CD4-positive, alpha-beta memory T cell (primary cell): ENCODE measurements around the gene GRIK2. TPM values are rescaled to one million over a fixed set of nuclear protein-coding genes. Genes with fewer than 3 reads are reported as not detected.

ENCODE experiments used
- CTCF ChIA-PET: fragments of 350-600 bp; sonication (Branson Sonifier 250); formaldehyde crosslinking; loops from one replicate; lab custom pipeline; 2021; ENCODE audit warnings: inconsistent platforms; ENCODE audit not compliant: partially characterized antibody; lab: Charles Lee
- POLR2A ChIA-PET: fragments of 350-600 bp; sonication (Branson Sonifier 250); formaldehyde crosslinking; loops from one replicate; lab custom pipeline; 2021; ENCODE audit not compliant: partially characterized antibody; lab: Charles Lee
- DNase-seq, 5 donors: peaks; one replicate each; pipeline versions ENCODE4 v3.0.0 to v3.0.0-alpha.2; 2020 to 2022; ENCODE audit warnings: mixed read lengths in 1 of 5
- H3K27ac ChIP-seq: one replicate; pipeline ENCODE4 v1.7.0; 2013; ENCODE audit warnings: low read depth, low read length
- H3K27me3 ChIP-seq: 2 replicates; pipeline ENCODE4 v1.7.0; 2013; ENCODE audit warnings: mild to moderate bottlenecking, low read length, moderate library complexity; ENCODE audit not compliant: insufficient read depth
- H3K36me3 ChIP-seq: 2 replicates; pipeline ENCODE4 v1.7.0; 2013; ENCODE audit warnings: mild to moderate bottlenecking, low read length, moderate library complexity; ENCODE audit not compliant: insufficient read depth
- H3K4me1 ChIP-seq: 2 replicates; pipeline ENCODE4 v1.7.0; 2013; ENCODE audit warnings: mild to moderate bottlenecking, low read length, moderate library complexity; ENCODE audit not compliant: insufficient read depth
- H3K4me3 ChIP-seq, 2 donors: one replicate each; pipeline ENCODE4 v1.7.0; 2013; ENCODE audit warnings: low read length in 2 of 2, mild to moderate bottlenecking in 1 of 2
- H3K9me3 ChIP-seq, 2 donors: one replicate each; pipeline ENCODE4 v1.7.0; 2013; ENCODE audit warnings: low read length in 2 of 2, control low read depth in 1 of 2; ENCODE audit not compliant: control insufficient read depth in 1 of 2
- H3K27ac Mint-ChIP-seq, 7 donors: one replicate each; pipeline ENCODE4 v1.8.0; 2020 to 2021; ENCODE audit warnings: mixed read lengths in 7 of 7, mild to moderate bottlenecking in 6 of 7, inconsistent platforms in 3 of 7, moderate library complexity in 3 of 7
- H3K27me3 Mint-ChIP-seq, 2 donors: one replicate each; pipeline ENCODE4 v1.8.0; 2020 to 2021; ENCODE audit warnings: mixed read lengths in 2 of 2
- H3K36me3 Mint-ChIP-seq, 2 donors: one replicate each; pipeline ENCODE4 v1.8.0; 2020 to 2021; ENCODE audit warnings: mixed read lengths in 2 of 2, inconsistent platforms in 1 of 2, mild to moderate bottlenecking in 1 of 2
- H3K4me1 Mint-ChIP-seq, 4 donors: one replicate each; pipeline ENCODE4 v1.8.0; 2020 to 2021; ENCODE audit warnings: mixed read lengths in 4 of 4, mild to moderate bottlenecking in 1 of 4
- H3K4me3 Mint-ChIP-seq, 8 donors: one replicate each; pipeline ENCODE4 v1.8.0; 2020 to 2021; ENCODE audit warnings: mixed read lengths in 8 of 8, mild to moderate bottlenecking in 7 of 8, moderate library complexity in 6 of 8, inconsistent platforms in 3 of 8
- H3K9me3 Mint-ChIP-seq, 8 donors: one replicate each; pipeline ENCODE4 v1.8.0; 2020 to 2021; ENCODE audit warnings: mixed read lengths in 8 of 8, mild to moderate bottlenecking in 5 of 8, inconsistent platforms in 3 of 8, moderate library complexity in 1 of 8
- intact Hi-C: fragments of 100-400 bp; cut with micrococcal nuclease; formaldehyde crosslinking; loops from one replicate; pipeline ENCODE4 v1.15.1; 2023
- polyA plus RNA-seq, 2 donors: library from polyadenylated mRNA; unstranded; fragments of 300-500 nt; fragmentation: Illumina TruSeq; gene quantifications; one replicate each; pipeline ENCODE4 v1.2.3, GENCODE V29; 2021
- total RNA-seq, 2 experiments: library from RNA; stranded (reverse); gene quantifications; one replicate each; pipeline ENCODE4 v1.2.3, GENCODE V29; 2021

GRIK2 gene
- total and polyA plus RNA-seq, 4 experiments from 2014 or later = not detected

DNA sequence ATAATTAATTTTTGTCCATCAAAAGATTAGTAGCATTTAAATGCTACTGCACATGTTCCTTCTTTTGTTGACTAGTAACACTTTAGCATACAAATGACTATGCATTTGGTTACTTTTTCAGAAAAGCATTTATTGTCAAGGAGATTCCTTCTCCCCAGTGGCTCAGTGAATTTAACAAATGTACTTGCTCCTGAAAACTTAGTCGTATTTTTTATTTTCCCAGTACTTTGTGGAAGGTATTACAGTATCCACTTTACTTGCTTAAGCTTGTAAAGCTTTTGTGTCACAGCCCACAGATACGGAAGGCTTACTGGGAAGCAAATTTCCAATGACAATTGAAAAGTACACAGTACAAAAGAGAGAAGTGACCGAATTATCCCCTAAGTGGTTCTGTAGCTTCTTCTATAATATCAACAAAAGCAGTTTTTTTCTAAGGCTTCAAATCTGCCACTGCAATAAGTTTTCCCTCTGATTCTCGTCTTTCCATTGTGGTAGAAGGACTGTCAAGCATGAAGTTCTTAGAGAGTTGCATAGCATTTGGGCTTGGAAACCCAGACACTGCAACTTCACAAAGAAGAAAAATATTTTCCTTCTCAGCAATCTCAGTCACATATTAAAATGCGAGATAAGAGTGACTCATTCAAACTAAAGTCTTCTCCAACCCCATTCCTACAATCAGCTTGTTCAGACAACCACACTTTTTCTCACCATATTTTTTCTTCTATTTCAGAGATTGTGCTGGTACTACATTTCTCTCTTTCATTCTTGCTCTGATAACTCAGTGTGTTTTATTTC lies 431.2 kb downstream of the GRIK2 start:
- no peak overlapping the region for H3K4me3 ChIP-seq
- no peaks in the 10 kb centered on the region for H3K27me3 ChIP-seq
- no peaks in the 10 kb centered on the region for H3K9me3 ChIP-seq
- no peaks in the 10 kb centered on the region for H3K4me1 Mint-ChIP-seq
- H3K27ac ChIP-seq = no peak overlapping the region
- H3K36me3 Mint-ChIP-seq = no peaks in the 10 kb centered on the region
- no peaks in the 10 kb centered on the region for H3K4me1 ChIP-seq
- no peak overlapping the region for H3K4me3 Mint-ChIP-seq
- H3K9me3 Mint-ChIP-seq = peaks cover 6 to 28% (median 15%) of the 10 kb centered on the region in 8 donors
- POLR2A ChIA-PET = no interaction called here
- intact Hi-C loops = no loop called here
- CTCF ChIA-PET = no interaction called here
- no peak for DNase-seq
- no peak overlapping the region for H3K27ac Mint-ChIP-seq
- no peaks in the 10 kb centered on the region for H3K27me3 Mint-ChIP-seq
- no peaks in the 10 kb centered on the region for H3K36me3 ChIP-seq

DNA sequence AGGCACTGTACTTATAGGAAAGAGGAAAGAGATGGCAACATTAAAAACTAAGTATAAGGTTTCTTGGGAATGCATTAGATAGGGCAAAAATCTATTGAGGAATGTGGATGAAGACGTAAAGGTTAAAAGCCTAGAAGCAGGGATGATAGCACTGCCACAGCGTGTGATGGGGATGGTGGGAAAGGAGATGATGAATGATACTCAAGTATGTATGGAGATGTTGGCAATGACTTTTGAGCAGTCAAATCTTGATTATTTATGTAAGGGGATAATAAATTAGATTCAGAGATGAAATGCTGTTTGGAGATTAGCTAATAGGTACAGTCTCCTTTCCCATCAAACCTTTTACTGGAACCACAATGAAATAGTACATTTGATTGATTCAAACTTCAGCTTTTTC lies 432.8 kb downstream of the GRIK2 start:
- Mint-ChIP-seq H3K4me3 (no peak overlapping the region), H3K36me3 (no peaks in the 10 kb centered on the region), H3K4me1 (no peaks in the 10 kb centered on the region), H3K27ac (no peak overlapping the region), H3K9me3 (peaks cover 4 to 28% (median 14%) of the 10 kb centered on the region in 8 donors), H3K27me3 (no peaks in the 10 kb centered on the region)
- Histone ChIP-seq H3K9me3 (no peaks in the 10 kb centered on the region), H3K27ac (no peak overlapping the region), H3K4me1 (no peaks in the 10 kb centered on the region), H3K27me3 (no peaks in the 10 kb centered on the region), H3K36me3 (no peaks in the 10 kb centered on the region), H3K4me3 (no peak overlapping the region)
- DNase-seq = no peak
- ChIA-PET POLR2A (no interaction called here), CTCF (no interaction called here)
- intact Hi-C loops = no loop called here

DNA sequence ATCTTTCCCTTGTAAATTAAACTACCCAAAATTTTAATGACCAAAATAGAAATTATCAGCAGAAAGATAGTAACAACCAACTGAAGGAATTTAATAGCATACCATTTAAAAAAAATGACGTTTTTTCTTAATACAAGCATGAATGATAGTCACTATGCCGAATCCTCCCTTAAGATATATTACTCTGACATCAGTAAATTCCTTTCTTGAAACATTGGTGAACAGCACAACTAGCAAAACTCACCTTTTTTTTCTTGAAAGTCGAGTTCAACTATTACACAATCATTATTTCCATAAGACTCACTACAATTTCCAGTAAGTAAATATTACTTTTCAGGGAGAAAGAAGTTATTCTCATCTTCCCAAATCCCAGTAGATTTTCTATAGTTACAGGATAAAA lies 433.2 kb downstream of the GRIK2 start:
- ChIA-PET POLR2A (no interaction called here), CTCF (no interaction called here)
- DNase-seq = no peak
- Histone ChIP-seq H3K4me1 (no peaks in the 10 kb centered on the region), H3K27ac (no peak overlapping the region), H3K9me3 (no peaks in the 10 kb centered on the region), H3K27me3 (no peaks in the 10 kb centered on the region), H3K36me3 (no peaks in the 10 kb centered on the region), H3K4me3 (no peak overlapping the region)
- Mint-ChIP-seq H3K27me3 (no peaks in the 10 kb centered on the region), H3K4me1 (no peaks in the 10 kb centered on the region), H3K27ac (no peak overlapping the region), H3K36me3 (no peaks in the 10 kb centered on the region), H3K9me3 (peaks cover 4 to 28% (median 15%) of the 10 kb centered on the region in 8 donors), H3K4me3 (no peak overlapping the region)
- intact Hi-C loops = no loop called here

DNA sequence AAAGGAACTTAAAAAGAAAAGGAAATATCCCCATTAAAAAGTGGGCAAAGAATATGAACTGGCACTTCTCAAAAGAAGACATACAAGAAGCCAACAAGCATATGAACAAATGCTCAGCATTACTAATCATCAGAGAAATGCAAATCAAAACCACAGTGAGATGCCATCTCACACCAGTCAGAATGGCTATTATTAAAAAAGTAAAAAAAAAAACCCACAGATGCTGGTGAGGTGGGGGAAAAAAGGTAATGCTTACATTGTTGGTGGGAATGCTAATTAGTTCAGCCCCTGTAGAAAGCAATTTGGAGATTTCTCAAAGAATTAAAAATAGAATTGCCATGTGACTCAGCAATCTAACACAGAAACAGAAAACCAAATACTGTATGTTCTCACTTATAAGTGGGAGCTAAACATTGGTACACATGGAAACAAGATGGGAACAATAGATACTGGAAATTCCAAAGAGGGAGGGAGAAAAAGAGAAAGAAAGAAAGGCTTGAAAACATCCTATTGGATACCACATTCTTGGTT lies 437.1 kb downstream of the GRIK2 start:
- no peak for DNase-seq
- intact Hi-C loops = no loop called here
- H3K27me3 ChIP-seq = no peaks in the 10 kb centered on the region
- no peaks in the 10 kb centered on the region for H3K4me1 ChIP-seq
- Mint-ChIP-seq H3K9me3 (peaks cover 4 to 27% (median 13%) of the 10 kb centered on the region in 8 donors), H3K27ac (no peak overlapping the region), H3K4me3 (no peak overlapping the region), H3K36me3 (no peaks in the 10 kb centered on the region), H3K27me3 (no peaks in the 10 kb centered on the region), H3K4me1 (no peaks in the 10 kb centered on the region)
- H3K36me3 ChIP-seq = no peaks in the 10 kb centered on the region
- H3K9me3 ChIP-seq = no peaks in the 10 kb centered on the region
- no peak overlapping the region for H3K4me3 ChIP-seq
- ChIA-PET CTCF (no interaction called here), POLR2A (no interaction called here)
- H3K27ac ChIP-seq = no peak overlapping the region

DNA sequence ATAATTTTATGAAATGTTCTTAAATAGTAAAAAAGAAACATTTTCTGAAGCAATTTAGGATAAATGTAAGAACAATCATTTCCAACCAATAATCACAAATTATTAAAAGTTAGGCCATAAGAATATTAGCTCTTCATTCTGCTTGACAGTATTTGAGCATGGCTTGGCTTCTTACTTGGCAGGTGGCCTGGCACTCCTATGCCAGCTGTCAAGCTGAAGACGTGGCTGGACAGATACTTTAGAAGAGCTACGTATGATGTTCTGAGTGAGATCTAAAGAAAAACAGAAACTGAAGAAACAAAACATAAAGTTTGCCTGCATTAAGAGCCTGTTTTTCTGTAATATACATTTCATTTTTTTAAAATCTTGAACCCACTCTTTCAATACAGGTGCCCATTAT lies 438.9 kb downstream of the GRIK2 start:
- Histone ChIP-seq H3K27ac (no peak overlapping the region), H3K9me3 (no peaks in the 10 kb centered on the region), H3K4me1 (no peaks in the 10 kb centered on the region), H3K36me3 (no peaks in the 10 kb centered on the region), H3K27me3 (no peaks in the 10 kb centered on the region), H3K4me3 (no peak overlapping the region)
- H3K4me1 Mint-ChIP-seq = no peaks in the 10 kb centered on the region
- H3K4me3 Mint-ChIP-seq = no peak overlapping the region
- intact Hi-C loops = no loop called here
- ChIA-PET POLR2A (no interaction called here), CTCF (no interaction called here)
- no peak overlapping the region for H3K27ac Mint-ChIP-seq
- no peak for DNase-seq
- no peaks in the 10 kb centered on the region for H3K36me3 Mint-ChIP-seq
- no peaks in the 10 kb centered on the region for H3K27me3 Mint-ChIP-seq
- H3K9me3 Mint-ChIP-seq = peaks cover 4 to 26% (median 11%) of the 10 kb centered on the region in 8 donors

DNA sequence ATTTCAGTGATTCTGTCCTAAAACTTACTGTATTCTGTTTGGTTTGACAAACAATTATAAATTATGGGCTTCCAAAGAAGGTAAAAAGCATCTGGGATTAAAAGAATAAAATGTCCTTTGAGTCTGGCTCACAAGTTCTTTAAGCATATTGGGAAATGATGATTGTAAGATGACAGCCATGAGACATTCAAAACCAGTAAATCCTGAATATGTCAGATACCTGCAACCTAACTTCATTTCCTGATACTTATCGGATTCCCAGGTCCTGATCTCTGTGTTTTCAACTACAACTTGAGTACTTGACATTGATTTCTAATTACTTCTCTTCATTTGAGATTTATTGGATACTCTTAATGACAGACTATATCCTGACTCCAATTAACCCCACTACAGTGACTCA lies 446.6 kb downstream of the GRIK2 start:
- Mint-ChIP-seq H3K36me3 (no peaks in the 10 kb centered on the region), H3K27ac (no peak overlapping the region), H3K27me3 (no peaks in the 10 kb centered on the region), H3K4me1 (no peaks in the 10 kb centered on the region), H3K4me3 (no peak overlapping the region), H3K9me3 (peaks cover 0 to 20% (median 6%) of the 10 kb centered on the region in 8 donors)
- H3K9me3 ChIP-seq = no peaks in the 10 kb centered on the region
- DNase-seq = no peak
- H3K27ac ChIP-seq = no peak overlapping the region
- no peaks in the 10 kb centered on the region for H3K36me3 ChIP-seq
- no peaks in the 10 kb centered on the region for H3K27me3 ChIP-seq
- H3K4me1 ChIP-seq = no peaks in the 10 kb centered on the region
- no peak overlapping the region for H3K4me3 ChIP-seq
- ChIA-PET POLR2A (no interaction called here), CTCF (no interaction called here)
- intact Hi-C loops = no loop called here

DNA sequence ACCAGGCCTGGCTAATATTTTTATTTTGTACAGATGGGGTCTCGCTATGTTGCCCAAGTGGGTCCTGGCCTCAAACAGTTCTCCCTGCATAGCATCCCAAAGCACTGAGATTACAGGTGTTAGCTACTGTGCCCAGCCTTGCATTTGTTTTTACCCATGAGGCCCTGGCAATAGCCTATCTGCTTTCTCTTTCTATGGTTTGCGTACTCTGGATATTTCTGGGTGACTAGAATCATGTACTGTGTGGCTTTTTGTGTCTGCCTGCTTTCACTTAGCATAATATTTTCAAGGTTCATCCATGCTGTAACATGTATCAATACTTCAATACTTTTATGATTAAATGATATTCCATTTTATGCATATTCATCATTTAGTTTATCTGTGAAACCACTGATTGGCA lies 451.7 kb downstream of the GRIK2 start:
- no peak overlapping the region for H3K27ac ChIP-seq
- H3K4me1 Mint-ChIP-seq = no peaks in the 10 kb centered on the region
- ChIA-PET CTCF (no interaction called here), POLR2A (no interaction called here)
- no peaks in the 10 kb centered on the region for H3K4me1 ChIP-seq
- no peak overlapping the region for H3K4me3 ChIP-seq
- H3K27ac Mint-ChIP-seq = no peak overlapping the region
- H3K4me3 Mint-ChIP-seq = no peak overlapping the region
- DNase-seq = no peak
- intact Hi-C loops = no loop called here
- H3K9me3 ChIP-seq = no peaks in the 10 kb centered on the region
- H3K9me3 Mint-ChIP-seq = peaks cover 0 to 8% (median 3%) of the 10 kb centered on the region in 8 donors
- H3K36me3 Mint-ChIP-seq = no peaks in the 10 kb centered on the region
- no peaks in the 10 kb centered on the region for H3K36me3 ChIP-seq
- no peaks in the 10 kb centered on the region for H3K27me3 Mint-ChIP-seq
- H3K27me3 ChIP-seq = no peaks in the 10 kb centered on the region
